ENCODE data around the gene DYNLT2B. TPM values are rescaled to one million over a fixed set of nuclear protein-coding genes. Genes with fewer than 3 reads are reported as not detected.
"Not testable (repeated sequence)": the region's sequence is repeated elsewhere in the genome, so short reads cannot be mapped to it uniquely, and the experiment has no call there.

DYNLT2B gene
- 4.8 and 8.4 TPM in 2 replicates for total RNA-seq (2012; rRNA removed)

GRCh38 chr3:196317687-196318467 is at the start of gene DYNLT2B:
Gene DYNLT2B, minus strand, starts transcription at chr3:196318240. Its CDS starts 88 bp downstream, at chr3:196318152.
- peak within 1 kb of the TSS; percentile 89 for H3K4me2 ChIP-seq (ENCODE audit: low read length)
- H3K36me3 ChIP-seq (ENCODE audit: insufficient read depth, low read length): no peaks in the 10 kb centered on the region
- H3K9ac ChIP-seq (ENCODE audit: low read depth, low read length): peak within 1 kb of the TSS; percentile 98
- peak within 1 kb of the TSS; percentile 100 for H3K4me3 ChIP-seq (ENCODE audit: low read length)
- H3K27me3 ChIP-seq (ENCODE audit: control insufficient read depth, insufficient read depth, low read length): no peaks in the 10 kb centered on the region
- H3K9me3 ChIP-seq (replicated peaks; ENCODE audit: low read length): no peaks in the 10 kb centered on the region
- H3K4me1 ChIP-seq (ENCODE audit: control insufficient read depth, insufficient read depth, low read length): no peaks in the 10 kb centered on the region

DNA sequence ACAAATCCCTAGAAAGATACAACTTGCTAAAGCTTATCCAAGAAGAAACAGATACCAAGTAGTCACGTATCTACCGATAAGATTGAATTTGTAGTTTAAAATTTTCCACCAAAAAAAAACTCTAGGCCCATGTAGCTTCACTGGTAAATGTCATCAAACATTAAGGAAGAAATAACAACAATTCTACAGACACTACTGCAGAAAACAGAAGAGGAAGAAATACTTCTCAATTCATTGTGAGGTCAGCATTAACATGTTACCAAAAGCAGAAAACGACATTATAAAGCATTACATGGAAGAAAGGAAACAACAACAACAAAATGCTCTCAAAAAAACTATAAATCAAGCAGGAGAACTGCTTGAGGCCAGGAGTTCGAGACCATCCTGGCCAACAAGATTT is 47.7 kb upstream of the DYNLT2B start:
- H3K36me3 ChIP-seq (ENCODE audit: insufficient read depth, low read length): peaks cover 50% of the 10 kb centered on the region
- no peak overlapping the region for H3K9ac ChIP-seq (ENCODE audit: low read depth, low read length)
- H3K4me2 ChIP-seq (ENCODE audit: low read length): no peak overlapping the region
- no peak overlapping the region for H3K4me3 ChIP-seq (ENCODE audit: low read length)
- H3K27me3 ChIP-seq (ENCODE audit: control insufficient read depth, insufficient read depth, low read length): no peaks in the 10 kb centered on the region
- no peaks in the 10 kb centered on the region for H3K4me1 ChIP-seq (ENCODE audit: control insufficient read depth, insufficient read depth, low read length)
- no peaks in the 10 kb centered on the region for H3K9me3 ChIP-seq (replicated peaks; ENCODE audit: low read length)

- H3K4me2 ChIP-seq (ENCODE audit: low read length): no peak overlapping the region
- no peaks in the 10 kb centered on the region for H3K27me3 ChIP-seq (ENCODE audit: control insufficient read depth, insufficient read depth, low read length)
- H3K9ac ChIP-seq (ENCODE audit: low read depth, low read length): no peak overlapping the region
- no peaks in the 10 kb centered on the region for H3K9me3 ChIP-seq (replicated peaks; ENCODE audit: low read length)
- peaks cover 55% of the 10 kb centered on the region for H3K36me3 ChIP-seq (ENCODE audit: insufficient read depth, low read length)
- no peak overlapping the region for H3K4me3 ChIP-seq (ENCODE audit: low read length)
- no peaks in the 10 kb centered on the region for H3K4me1 ChIP-seq (ENCODE audit: control insufficient read depth, insufficient read depth, low read length)
These were observed 42.5 kb upstream of the DYNLT2B start for GRCh38 chr3:196360586-196360985.

- H3K4me2 ChIP-seq (ENCODE audit: low read length); H3K9ac ChIP-seq (ENCODE audit: low read depth, low read length); H3K4me1 ChIP-seq (ENCODE audit: control insufficient read depth, insufficient read depth, low read length); H3K27me3 ChIP-seq (ENCODE audit: control insufficient read depth, insufficient read depth, low read length); H3K4me3 ChIP-seq (ENCODE audit: low read length); H3K9me3 ChIP-seq (replicated peaks; ENCODE audit: low read length): not testable (repeated sequence)
- H3K36me3 ChIP-seq (ENCODE audit: insufficient read depth, low read length): peaks cover 59% of the 10 kb centered on the region
These were observed 40.5 kb upstream of the DYNLT2B start for GRCh38 chr3:196358540-196358939.

- no peaks in the 10 kb centered on the region for H3K4me1 ChIP-seq (ENCODE audit: control insufficient read depth, insufficient read depth, low read length)
- H3K9me3 ChIP-seq (replicated peaks; ENCODE audit: low read length): no peaks in the 10 kb centered on the region
- no peak overlapping the region for H3K4me2 ChIP-seq (ENCODE audit: low read length)
- H3K4me3 ChIP-seq (ENCODE audit: low read length): no peak overlapping the region
- no peak overlapping the region for H3K9ac ChIP-seq (ENCODE audit: low read depth, low read length)
- H3K36me3 ChIP-seq (ENCODE audit: insufficient read depth, low read length): peaks cover 55% of the 10 kb centered on the region
- no peaks in the 10 kb centered on the region for H3K27me3 ChIP-seq (ENCODE audit: control insufficient read depth, insufficient read depth, low read length)
These were observed 39.9 kb upstream of the DYNLT2B start for GRCh38 chr3:196357905-196358304.

DNA sequence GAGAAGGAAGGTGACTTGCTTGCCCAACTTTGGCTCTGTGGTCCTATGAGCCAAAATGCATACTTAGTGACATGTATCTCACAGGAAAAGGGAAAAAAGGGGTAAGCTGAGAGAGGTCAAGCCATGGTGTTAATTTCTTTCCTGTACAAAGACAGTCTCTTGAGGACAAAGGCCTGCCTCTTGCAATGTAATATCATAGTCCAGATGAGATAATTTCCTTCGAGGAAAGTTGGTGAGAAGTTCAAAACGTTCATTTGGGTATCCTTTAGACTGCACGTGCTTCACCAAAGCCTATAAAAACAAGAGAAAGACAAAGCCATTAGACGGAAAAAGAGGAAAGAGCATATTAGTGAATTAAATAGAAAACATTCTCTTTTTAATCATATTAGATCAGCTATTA is 38.5 kb upstream of the DYNLT2B start:
- peaks cover 44% of the 10 kb centered on the region for H3K36me3 ChIP-seq (ENCODE audit: insufficient read depth, low read length)
- no peaks in the 10 kb centered on the region for H3K27me3 ChIP-seq (ENCODE audit: control insufficient read depth, insufficient read depth, low read length)
- no peak overlapping the region for H3K4me2 ChIP-seq (ENCODE audit: low read length)
- no peak overlapping the region for H3K4me3 ChIP-seq (ENCODE audit: low read length)
- no peak overlapping the region for H3K9ac ChIP-seq (ENCODE audit: low read depth, low read length)
- H3K4me1 ChIP-seq (ENCODE audit: control insufficient read depth, insufficient read depth, low read length): no peaks in the 10 kb centered on the region
- H3K9me3 ChIP-seq (replicated peaks; ENCODE audit: low read length): no peaks in the 10 kb centered on the region

- no peaks in the 10 kb centered on the region for H3K9me3 ChIP-seq (replicated peaks; ENCODE audit: low read length)
- H3K4me2 ChIP-seq (ENCODE audit: low read length): no peak overlapping the region
- H3K27me3 ChIP-seq (ENCODE audit: control insufficient read depth, insufficient read depth, low read length): no peaks in the 10 kb centered on the region
- peaks cover 40% of the 10 kb centered on the region for H3K36me3 ChIP-seq (ENCODE audit: insufficient read depth, low read length)
- no peaks in the 10 kb centered on the region for H3K4me1 ChIP-seq (ENCODE audit: control insufficient read depth, insufficient read depth, low read length)
- no peak overlapping the region for H3K4me3 ChIP-seq (ENCODE audit: low read length)
- H3K9ac ChIP-seq (ENCODE audit: low read depth, low read length): no peak overlapping the region
These were observed 37.6 kb upstream of the DYNLT2B start for GRCh38 chr3:196355668-196356067.

- H3K27me3 ChIP-seq (ENCODE audit: control insufficient read depth, insufficient read depth, low read length): no peaks in the 10 kb centered on the region
- no peaks in the 10 kb centered on the region for H3K9me3 ChIP-seq (replicated peaks; ENCODE audit: low read length)
- no peaks in the 10 kb centered on the region for H3K4me1 ChIP-seq (ENCODE audit: control insufficient read depth, insufficient read depth, low read length)
- H3K4me3 ChIP-seq (ENCODE audit: low read length): no peak overlapping the region
- H3K4me2 ChIP-seq (ENCODE audit: low read length): no peak overlapping the region
- H3K9ac ChIP-seq (ENCODE audit: low read depth, low read length): no peak overlapping the region
- H3K36me3 ChIP-seq (ENCODE audit: insufficient read depth, low read length): peaks cover 38% of the 10 kb centered on the region
These were observed 36.1 kb upstream of the DYNLT2B start for GRCh38 chr3:196354132-196354531.

GRCh38 chr3:196351541-196351940 is 33.5 kb upstream of the DYNLT2B start:
- Histone ChIP-seq H3K27me3 (ENCODE audit: control insufficient read depth, insufficient read depth, low read length) (no peaks in the 10 kb centered on the region), H3K4me2 (ENCODE audit: low read length) (no peak overlapping the region), H3K9me3 (replicated peaks; ENCODE audit: low read length) (no peaks in the 10 kb centered on the region), H3K9ac (ENCODE audit: low read depth, low read length) (no peak overlapping the region), H3K4me1 (ENCODE audit: control insufficient read depth, insufficient read depth, low read length) (no peaks in the 10 kb centered on the region), H3K36me3 (ENCODE audit: insufficient read depth, low read length) (peaks cover 32% of the 10 kb centered on the region), H3K4me3 (ENCODE audit: low read length) (no peak overlapping the region)

GRCh38 chr3:196350067-196350466 is 32.0 kb upstream of the DYNLT2B start:
- no peaks in the 10 kb centered on the region for H3K9me3 ChIP-seq (replicated peaks; ENCODE audit: low read length)
- no peaks in the 10 kb centered on the region for H3K27me3 ChIP-seq (ENCODE audit: control insufficient read depth, insufficient read depth, low read length)
- no peaks in the 10 kb centered on the region for H3K4me1 ChIP-seq (ENCODE audit: control insufficient read depth, insufficient read depth, low read length)
- no peak overlapping the region for H3K9ac ChIP-seq (ENCODE audit: low read depth, low read length)
- no peak overlapping the region for H3K4me2 ChIP-seq (ENCODE audit: low read length)
- no peak overlapping the region for H3K4me3 ChIP-seq (ENCODE audit: low read length)
- H3K36me3 ChIP-seq (ENCODE audit: insufficient read depth, low read length): peaks cover 23% of the 10 kb centered on the region

DNA sequence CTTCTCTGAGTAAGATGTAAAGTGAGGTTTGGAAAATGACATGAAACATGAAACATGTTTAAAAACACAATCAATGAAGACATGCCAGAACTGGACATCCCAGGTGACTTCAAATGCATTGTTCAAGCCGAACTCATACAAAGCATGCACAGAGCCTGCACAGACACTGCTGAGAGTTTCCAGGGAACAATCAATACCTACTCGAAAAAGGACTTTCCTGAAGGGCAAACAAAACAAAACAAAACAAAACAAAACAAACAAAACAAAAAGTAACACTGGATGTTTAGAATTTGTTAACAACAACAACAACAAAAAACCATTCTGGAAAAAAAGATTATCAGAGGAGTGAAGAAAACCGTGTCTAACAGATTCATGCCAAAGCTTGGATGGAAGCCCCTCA is 30.7 kb upstream of the DYNLT2B start:
- H3K9me3 ChIP-seq (replicated peaks; ENCODE audit: low read length): no peaks in the 10 kb centered on the region
- H3K4me1 ChIP-seq (ENCODE audit: control insufficient read depth, insufficient read depth, low read length): no peaks in the 10 kb centered on the region
- no peak overlapping the region for H3K9ac ChIP-seq (ENCODE audit: low read depth, low read length)
- no peak overlapping the region for H3K4me2 ChIP-seq (ENCODE audit: low read length)
- H3K4me3 ChIP-seq (ENCODE audit: low read length): no peak overlapping the region
- no peaks in the 10 kb centered on the region for H3K27me3 ChIP-seq (ENCODE audit: control insufficient read depth, insufficient read depth, low read length)
- peaks cover 23% of the 10 kb centered on the region for H3K36me3 ChIP-seq (ENCODE audit: insufficient read depth, low read length)

GRCh38 chr3:196344663-196345062 is 26.6 kb upstream of the DYNLT2B start:
- Histone ChIP-seq H3K4me3 (ENCODE audit: low read length) (no peak overlapping the region), H3K9ac (ENCODE audit: low read depth, low read length) (no peak overlapping the region), H3K36me3 (ENCODE audit: insufficient read depth, low read length) (peaks cover 17% of the 10 kb centered on the region), H3K4me1 (ENCODE audit: control insufficient read depth, insufficient read depth, low read length) (peaks cover 22% of the 10 kb centered on the region), H3K9me3 (replicated peaks; ENCODE audit: low read length) (no peaks in the 10 kb centered on the region), H3K27me3 (ENCODE audit: control insufficient read depth, insufficient read depth, low read length) (no peaks in the 10 kb centered on the region), H3K4me2 (ENCODE audit: low read length) (no peak overlapping the region)
